CD4-positive, alpha-beta T cell (primary cell): ENCODE measurements around the gene ATN1. TPM values are rescaled to one million over a fixed set of nuclear protein-coding genes. Genes with fewer than 3 reads are reported as not detected.

Experiments
- ATAC-seq: fragments of 200-7000 bp; cut with Tn5 transposase; one replicate; pipeline ENCODE4 v1.10.0; 2022; ENCODE audit warnings: mild to moderate bottlenecking; ENCODE audit not compliant: poor library complexity
- CTCF ChIA-PET: fragments of 350-600 bp; sonication (Branson Sonifier 250); formaldehyde crosslinking; loops from one replicate; lab custom pipeline; 2021; ENCODE audit warnings: antibody characterized with exemption, inconsistent platforms; lab: Charles Lee
- POLR2A ChIA-PET: fragments of 350-600 bp; sonication (Branson Sonifier 250); formaldehyde crosslinking; loops from one replicate; lab custom pipeline; 2021; ENCODE audit warnings: antibody characterized with exemption, inconsistent platforms; lab: Charles Lee
- DNase-seq, 14 experiments: peaks; one replicate each; pipeline ENCODE4 v3.0.0-alpha.2; 2013 to 2020; ENCODE audit warnings: mixed read lengths in 2 of 14
- H3K27ac ChIP-seq, 2 donors: one replicate each; pipeline versions ENCODE4 v1.5.1 to v1.7.0; 2013; ENCODE audit warnings: low read length in 2 of 2, low read depth in 1 of 2, mild to moderate bottlenecking in 1 of 2
- H3K27me3 ChIP-seq, 2 experiments: 1 replicate in 1 of 2; 2 replicates in 1 of 2; pipeline versions ENCODE4 v1.6.1 to v1.7.0; 2013; ENCODE audit warnings: low read length in 2 of 2, control low read depth in 1 of 2, mild to moderate bottlenecking in 1 of 2, moderate library complexity in 1 of 2; ENCODE audit not compliant: insufficient read depth in 2 of 2, control insufficient read depth in 1 of 2
- H3K36me3 ChIP-seq: one replicate; pipeline ENCODE4 v1.6.1; 2013; ENCODE audit warnings: low read length, control low read depth; ENCODE audit not compliant: insufficient read depth
- H3K4me1 ChIP-seq: one replicate; pipeline ENCODE4 v1.6.1; 2013; ENCODE audit warnings: low read length, control low read depth; ENCODE audit not compliant: insufficient read depth
- H3K4me3 ChIP-seq: one replicate; pipeline ENCODE4 v1.5.1; 2013; ENCODE audit warnings: mild to moderate bottlenecking, low read length, moderate library complexity
- H3K9me3 ChIP-seq, 2 experiments: 1 replicate in 1 of 2; 2 replicates in 1 of 2; pipeline versions ENCODE4 v1.6.1 to v1.7.0; 2013; ENCODE audit warnings: low read length in 2 of 2, mild to moderate bottlenecking in 2 of 2, control low read depth in 1 of 2, moderate library complexity in 1 of 2; ENCODE audit not compliant: control insufficient read depth in 1 of 2, insufficient read depth in 1 of 2
- H3K27ac Mint-ChIP-seq: one replicate; pipeline ENCODE4 v1.8.0; 2020; ENCODE audit warnings: mixed read lengths
- H3K27me3 Mint-ChIP-seq: one replicate; pipeline ENCODE4 v1.8.0; 2021; ENCODE audit warnings: mixed read lengths
- H3K36me3 Mint-ChIP-seq: one replicate; pipeline ENCODE4 v1.8.0; 2021; ENCODE audit warnings: low read depth, mixed read lengths
- H3K4me1 Mint-ChIP-seq: one replicate; pipeline ENCODE4 v1.8.0; 2021; ENCODE audit warnings: low read depth, mixed read lengths
- H3K4me3 Mint-ChIP-seq: one replicate; pipeline ENCODE4 v1.8.0; 2020; ENCODE audit warnings: mild to moderate bottlenecking, mixed read lengths
- H3K9me3 Mint-ChIP-seq: one replicate; pipeline ENCODE4 v1.8.0; 2020; ENCODE audit warnings: mixed read lengths
- intact Hi-C, 2 experiments: fragments of 100-400 bp; cut with DNase I in 1 of 2; cut with micrococcal nuclease in 1 of 2; formaldehyde crosslinking; loops; one replicate each; pipeline versions ENCODE4 v1.15.1 to v1.9.0; 2023 to 2025; cut with DNase I, micrococcal nuclease
- total RNA-seq, 174 experiments: library from RNA in 2 of 174; stranded (reverse) in 2 of 174; gene quantifications; one replicate each; pipeline ENCODE4 v1.2.3 and lab custom pipeline; 2021 to 2026
- TF ChIP-seq, protein P1 (sequence below): fragments of 200-600 bp; IDR thresholded peaks from one replicate; pipeline ENCODE4 v1.8.0; 2022; ENCODE audit warnings: antibody characterized with exemption, mild to moderate bottlenecking

ATN1 gene
- total RNA-seq, 2 experiments from 2014 or later = 28.7 to 29.6 TPM

DNA sequence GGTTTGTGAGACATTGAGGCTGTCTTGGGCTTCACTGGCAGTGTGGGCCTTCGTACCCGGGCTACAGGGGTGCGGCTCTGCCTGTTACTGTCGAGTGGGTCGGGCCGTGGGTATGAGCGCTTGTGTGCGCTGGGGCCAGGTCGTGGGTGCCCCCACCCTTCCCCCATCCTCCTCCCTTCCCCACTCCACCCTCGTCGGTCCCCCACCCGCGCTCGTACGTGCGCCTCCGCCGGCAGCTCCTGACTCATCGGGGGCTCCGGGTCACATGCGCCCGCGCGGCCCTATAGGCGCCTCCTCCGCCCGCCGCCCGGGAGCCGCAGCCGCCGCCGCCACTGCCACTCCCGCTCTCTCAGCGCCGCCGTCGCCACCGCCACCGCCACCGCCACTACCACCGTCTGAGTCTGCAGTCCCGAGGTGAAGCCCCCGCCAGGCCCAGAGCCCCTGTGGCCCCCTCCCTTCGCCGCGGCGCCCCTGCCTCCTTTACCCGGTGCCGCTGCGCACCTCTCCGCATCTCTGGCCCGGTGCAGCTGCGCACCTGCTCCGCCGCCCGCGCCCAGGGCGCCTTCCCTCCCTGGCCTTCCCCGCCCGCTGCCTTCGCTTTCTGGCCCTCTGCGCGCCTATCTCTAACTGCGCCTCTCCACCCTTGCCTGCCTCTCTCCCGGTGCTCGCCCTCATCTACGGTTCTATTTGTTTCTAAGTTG is 13.4 kb upstream of the ATN1 start, which contains the start of gene ENO2:
ENO2 (plus strand) TSS at position 335 of the 701 bp plus-strand sequence. CDS start 1,253 bp downstream, outside the sequence.
- Mint-ChIP-seq H3K27me3 (no peaks in the 10 kb centered on the region), H3K27ac (peak within 1 kb of the TSS; percentile 82), H3K36me3 (peaks cover 32% of the 10 kb centered on the region), H3K4me1 (peaks cover 31% of the 10 kb centered on the region), H3K4me3 (peak within 1 kb of the TSS; percentile 94), H3K9me3 (no peaks in the 10 kb centered on the region)
- ChIA-PET CTCF (interaction anchor here (0.7 to 3.4 kb wide), 8 partner anchors 20 to 104 kb away, joined by 3 to 36 read pairs (median 4); partner anchors contain the start of genes C12orf57, LPCAT3, RNU7-1 and SPSB2), POLR2A (interaction anchor here (0.6 to 5.4 kb wide), 22 partner anchors 9 to 421 kb away, joined by 3 to 35 read pairs (median 6); partner anchors contain the start of genes C12orf57, CD4, CDCA3 and COPS7A)
- TF ChIP-seq, protein P1, sequence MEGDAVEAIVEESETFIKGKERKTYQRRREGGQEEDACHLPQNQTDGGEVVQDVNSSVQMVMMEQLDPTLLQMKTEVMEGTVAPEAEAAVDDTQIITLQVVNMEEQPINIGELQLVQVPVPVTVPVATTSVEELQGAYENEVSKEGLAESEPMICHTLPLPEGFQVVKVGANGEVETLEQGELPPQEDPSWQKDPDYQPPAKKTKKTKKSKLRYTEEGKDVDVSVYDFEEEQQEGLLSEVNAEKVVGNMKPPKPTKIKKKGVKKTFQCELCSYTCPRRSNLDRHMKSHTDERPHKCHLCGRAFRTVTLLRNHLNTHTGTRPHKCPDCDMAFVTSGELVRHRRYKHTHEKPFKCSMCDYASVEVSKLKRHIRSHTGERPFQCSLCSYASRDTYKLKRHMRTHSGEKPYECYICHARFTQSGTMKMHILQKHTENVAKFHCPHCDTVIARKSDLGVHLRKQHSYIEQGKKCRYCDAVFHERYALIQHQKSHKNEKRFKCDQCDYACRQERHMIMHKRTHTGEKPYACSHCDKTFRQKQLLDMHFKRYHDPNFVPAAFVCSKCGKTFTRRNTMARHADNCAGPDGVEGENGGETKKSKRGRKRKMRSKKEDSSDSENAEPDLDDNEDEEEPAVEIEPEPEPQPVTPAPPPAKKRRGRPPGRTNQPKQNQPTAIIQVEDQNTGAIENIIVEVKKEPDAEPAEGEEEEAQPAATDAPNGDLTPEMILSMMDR = no peak
- Histone ChIP-seq H3K9me3 (no peaks in the 10 kb centered on the region), H3K27me3 (no peaks in the 10 kb centered on the region), H3K4me1 (peaks cover 32% of the 10 kb centered on the region), H3K4me3 (peak within 1 kb of the TSS; percentile 65), H3K27ac (peak within 1 kb of the TSS; percentile 84 to 90), H3K36me3 (peaks cover 26% of the 10 kb centered on the region)
- intact Hi-C loops = loop anchor here in 1 of 2 experiments (5.0 kb wide), 1 partner anchor 42 kb away; the partner anchor contains the start of gene SPSB2
- peak; percentile 93 for ATAC-seq
- DNase-seq = peak; percentile 72 to 93 (median 86)

DNA sequence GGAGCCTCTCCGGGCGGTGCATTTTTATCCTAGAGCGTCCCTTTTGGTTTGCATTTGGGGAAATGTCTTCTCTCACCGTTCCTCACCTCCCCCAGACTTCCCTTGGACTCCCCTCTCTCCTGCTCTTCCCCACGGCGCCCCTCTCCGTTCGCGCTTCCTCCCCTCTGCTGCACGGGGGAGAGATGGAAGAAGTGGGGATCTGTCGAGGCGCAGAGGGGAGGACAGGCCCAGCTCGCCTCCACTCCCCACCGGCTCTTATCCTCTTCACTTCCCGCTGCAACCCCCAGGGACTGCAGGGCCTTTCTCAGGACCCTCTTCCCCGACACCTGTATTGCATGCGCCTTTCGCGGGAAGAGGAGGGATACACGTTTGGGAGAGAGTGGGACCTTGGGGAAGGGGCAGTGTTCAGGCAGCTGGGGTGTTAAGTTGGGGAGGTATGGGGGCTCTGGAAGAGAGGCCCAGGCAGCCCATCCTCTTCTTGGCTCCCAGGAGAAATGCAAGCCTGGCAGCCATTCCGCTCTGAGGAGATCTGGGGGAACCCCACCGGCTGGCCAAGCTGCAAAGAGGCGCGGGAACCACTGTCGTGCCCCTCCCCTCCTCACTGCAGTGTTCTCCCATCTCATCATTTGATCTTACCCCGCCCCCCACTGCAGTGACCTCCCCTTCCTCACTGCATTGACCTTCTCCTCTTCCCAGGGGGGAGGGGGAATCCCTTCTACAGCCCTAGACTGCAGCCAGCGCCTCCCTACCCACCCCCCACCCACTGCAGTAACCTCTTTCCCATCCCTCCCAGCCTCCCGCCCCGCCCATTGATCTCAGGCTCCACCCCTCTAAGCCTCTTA is 12.6 kb upstream of the ATN1 start:
- Histone ChIP-seq H3K36me3 (peaks cover 32% of the 10 kb centered on the region), H3K4me3 (peak overlapping the region; percentile 65), H3K27ac (peak overlapping the region; percentile 5 to 90), H3K27me3 (no peaks in the 10 kb centered on the region), H3K9me3 (no peaks in the 10 kb centered on the region), H3K4me1 (peaks cover 32% of the 10 kb centered on the region)
- Mint-ChIP-seq H3K36me3 (peaks cover 40% of the 10 kb centered on the region), H3K9me3 (no peaks in the 10 kb centered on the region), H3K27ac (peak overlapping the region; percentile 82), H3K27me3 (no peaks in the 10 kb centered on the region), H3K4me3 (peak overlapping the region; percentile 94), H3K4me1 (peaks cover 31% of the 10 kb centered on the region)
- no peak for ATAC-seq
- intact Hi-C loops = loop anchor here in 1 of 2 experiments (5.0 kb wide), 1 partner anchor 43 kb away; the partner anchor contains the start of gene SPSB2
- ChIA-PET CTCF (interaction anchor here (0.7 to 3.4 kb wide), 6 partner anchors 24 to 103 kb away, joined by 3 to 36 read pairs (median 5); partner anchors contain the start of genes C12orf57, LPCAT3, RNU7-1 and SPSB2), POLR2A (interaction anchor here (0.7 to 5.4 kb wide), 17 partner anchors 10 to 422 kb away, joined by 3 to 35 read pairs (median 7); partner anchors contain the start of genes C12orf57, CD4, CDCA3 and COPS7A)
- peak in 1 of 14 experiments; percentile 53 for DNase-seq
- TF ChIP-seq, protein P1 = no peak

DNA sequence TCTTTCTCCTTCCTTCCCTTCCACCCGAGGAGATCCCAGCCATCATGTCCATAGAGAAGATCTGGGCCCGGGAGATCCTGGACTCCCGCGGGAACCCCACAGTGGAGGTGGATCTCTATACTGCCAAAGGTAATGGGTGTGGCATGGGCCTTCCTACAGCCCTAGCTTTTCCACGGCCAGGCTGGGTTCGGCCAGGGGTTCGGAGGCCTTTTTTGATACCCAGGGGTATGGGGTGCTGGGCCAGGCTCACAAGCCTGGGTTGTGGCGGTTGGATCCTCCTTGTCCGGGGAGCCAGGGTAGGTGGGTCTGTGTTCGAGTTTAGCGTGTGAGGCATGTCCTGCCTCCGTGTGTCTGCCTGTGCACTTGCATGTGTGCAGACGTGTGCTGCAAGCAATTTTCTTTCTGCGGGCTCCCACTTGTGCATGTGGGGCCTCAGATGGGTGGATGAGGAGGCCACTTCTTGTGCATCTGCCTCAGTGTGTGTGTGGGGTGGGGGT is 11.9 kb upstream of the ATN1 start:
- ChIA-PET CTCF (interaction anchor here (1.5 to 3.2 kb wide), 2 partner anchors 25 to 44 kb away, joined by 6 to 24 read pairs; partner anchors contain the start of gene SPSB2), POLR2A (interaction anchor here (0.7 to 5.4 kb wide), 5 partner anchors 13 to 64 kb away, joined by 3 to 35 read pairs (median 18); partner anchors contain the start of genes C12orf57, CDCA3, RNU7-1 and SPSB2)
- TF ChIP-seq, protein P1 = no peak
- peak overlapping the region; percentile 82 for H3K4me3 Mint-ChIP-seq
- no peak overlapping the region for H3K4me3 ChIP-seq
- H3K27ac Mint-ChIP-seq = peak overlapping the region; percentile 82
- no peak for ATAC-seq
- no peaks in the 10 kb centered on the region for H3K9me3 Mint-ChIP-seq
- no peaks in the 10 kb centered on the region for H3K9me3 ChIP-seq
- DNase-seq = no peak
- peaks cover 32% of the 10 kb centered on the region for H3K36me3 ChIP-seq
- intact Hi-C loops = no loop called here
- H3K27me3 ChIP-seq = no peaks in the 10 kb centered on the region
- peaks cover 31% of the 10 kb centered on the region for H3K4me1 Mint-ChIP-seq
- H3K36me3 Mint-ChIP-seq = peaks cover 40% of the 10 kb centered on the region
- no peaks in the 10 kb centered on the region for H3K27me3 Mint-ChIP-seq
- H3K4me1 ChIP-seq = peaks cover 32% of the 10 kb centered on the region
- peak overlapping the region in 1 of 2 donors; percentile 14 for H3K27ac ChIP-seq
